B cell (primary cell): ENCODE measurements around the gene ATXN1. TPM values are rescaled to one million over a fixed set of nuclear protein-coding genes. Genes with fewer than 3 reads are reported as not detected.
A peak's percentile ranks its signal among the peaks of the same experiment; 100 is the strongest.

Source experiments
- ATAC-seq: fragments of 200-7000 bp; cut with Tn5 transposase; one replicate; pipeline ENCODE4 v1.10.0; 2021; ENCODE audit warnings: low read depth, mild to moderate bottlenecking, moderate number of reproducible peaks, moderate library complexity
- CTCF ChIA-PET: fragments of 350-600 bp; sonication (Branson Sonifier 250); formaldehyde crosslinking; loops from one replicate; lab custom pipeline; 2021; ENCODE audit warnings: antibody characterized with exemption, inconsistent platforms; lab: Charles Lee
- POLR2A ChIA-PET: fragments of 350-600 bp; sonication (Branson Sonifier 250); formaldehyde crosslinking; loops from one replicate; lab custom pipeline; 2021; ENCODE audit warnings: antibody characterized with exemption; lab: Charles Lee
- DNase-seq: peaks from one replicate; pipeline ENCODE4 v3.0.0; 2013
- H2AFZ ChIP-seq: 2 replicates; pipeline ENCODE4 v1.6.1; 2012; ENCODE audit warnings: mild to moderate bottlenecking, low read depth, low read length; ENCODE audit not compliant: insufficient read depth, poor library complexity, severe bottlenecking
- H3K27ac ChIP-seq, 2 donors: 1 replicate in 1 of 2; 2 replicates in 1 of 2; pipeline ENCODE4 v1.5.1; 2012 to 2013; ENCODE audit warnings: low read length in 2 of 2, mild to moderate bottlenecking in 2 of 2, moderate library complexity in 1 of 2
- H3K27me3 ChIP-seq, 4 experiments: fragments of 200-600 bp in 1 of 4; sonication (generic) in 1 of 4; replicated peaks in 1 of 4; 1 replicate in 2 of 4; 2 replicates in 2 of 4; pipeline versions ENCODE4 v1.6.1 to v1.7.0; 2013 to 2016; ENCODE audit warnings: low read length in 3 of 4, mild to moderate bottlenecking in 2 of 4, mixed read lengths in 1 of 4, moderate library complexity in 1 of 4; ENCODE audit not compliant: insufficient read depth in 4 of 4, control insufficient read depth in 3 of 4; ENCODE audit errors: control extremely low read depth in 1 of 4
- H3K36me3 ChIP-seq, 2 experiments: replicated peaks in 1 of 2; 1 replicate in 1 of 2; 2 replicates in 1 of 2; pipeline versions ENCODE4 v1.6.1 to v1.7.1; 2013; ENCODE audit warnings: low read length in 1 of 2; ENCODE audit not compliant: insufficient read depth in 2 of 2, control insufficient read depth in 1 of 2; ENCODE audit errors: control extremely low read depth in 1 of 2, extremely low read depth in 1 of 2
- H3K4me1 ChIP-seq, 2 donors: fragments of 200-600 bp in 1 of 2; sonication (generic) in 1 of 2; 1 replicate in 1 of 2; 2 replicates in 1 of 2; pipeline versions ENCODE4 v1.5.1 to v1.6.1; 2013 to 2017; ENCODE audit warnings: low read length in 2 of 2; ENCODE audit not compliant: control insufficient read depth in 2 of 2, insufficient read depth in 2 of 2
- H3K4me2 ChIP-seq: replicated peaks from 2 replicates; pipeline ENCODE3; 2012; ENCODE audit warnings: mild to moderate bottlenecking, low read depth, low read length; ENCODE audit not compliant: poor library complexity, severe bottlenecking
- H3K4me3 ChIP-seq, 5 experiments: fragments of 200-600 bp in 1 of 5; sonication (generic) in 1 of 5; 1 replicate in 3 of 5; 2 replicates in 2 of 5; pipeline versions ENCODE4 v1.5.1 to v1.7.0; 2011 to 2016; ENCODE audit warnings: low read length in 4 of 5, mild to moderate bottlenecking in 4 of 5, low read depth in 2 of 5, control low read depth in 1 of 5, moderate library complexity in 1 of 5; ENCODE audit not compliant: insufficient read depth in 1 of 5; ENCODE audit errors: control extremely low read depth in 1 of 5, extremely low read depth in 1 of 5
- H3K79me2 ChIP-seq: fragments of 200-600 bp; sonication (generic); one replicate; pipeline ENCODE4 v1.6.0; 2016; ENCODE audit warnings: low read length; ENCODE audit not compliant: control insufficient read depth, insufficient read depth
- H3K9ac ChIP-seq: fragments of 200-600 bp; sonication (generic); 2 replicates; pipeline ENCODE4 v1.6.1; 2017; ENCODE audit warnings: mild to moderate bottlenecking, low read length, moderate library complexity
- H3K9me3 ChIP-seq, 3 donors: one replicate each; pipeline versions ENCODE4 v1.6.1 to v1.7.1; 2013; ENCODE audit warnings: low read length in 2 of 3; ENCODE audit not compliant: control insufficient read depth in 2 of 3, insufficient read depth in 1 of 3; ENCODE audit errors: control extremely low read depth in 1 of 3
- H4K20me1 ChIP-seq: 2 replicates; pipeline ENCODE4 v1.6.0; 2012; ENCODE audit warnings: mild to moderate bottlenecking, low read length; ENCODE audit not compliant: insufficient read depth, control insufficient read depth, poor library complexity, severe bottlenecking
- H3K27ac Mint-ChIP-seq: one replicate; pipeline ENCODE4 v1.8.0; 2021; ENCODE audit warnings: mixed read lengths
- H3K27me3 Mint-ChIP-seq: one replicate; pipeline ENCODE4 v1.8.0; 2021; ENCODE audit warnings: mixed read lengths
- H3K4me1 Mint-ChIP-seq: one replicate; pipeline ENCODE4 v1.8.0; 2021; ENCODE audit warnings: mixed read lengths
- H3K4me3 Mint-ChIP-seq: one replicate; pipeline ENCODE4 v1.8.0; 2021; ENCODE audit warnings: mixed read lengths
- H3K9me3 Mint-ChIP-seq: one replicate; pipeline ENCODE4 v1.8.0; 2022; ENCODE audit warnings: mixed read lengths; ENCODE audit not compliant: insufficient read depth
- EZH2 ChIP-seq: IDR thresholded peaks from 2 replicates; pipeline ENCODE4 v1.6.1; 2012; ENCODE audit warnings: borderline replicate concordance, low read depth, mild to moderate bottlenecking, moderate library complexity, low read length; ENCODE audit not compliant: insufficient read depth, poor library complexity, severe bottlenecking
- whole genome bisulfite sequencing: methylation state at CpG from one replicate; pipeline ENCODE4 v1.1.5; 2013; ENCODE audit warnings: missing lambda C conversion rate; ENCODE audit not compliant: insufficient coverage; 5-methylcytosine and 5-hydroxymethylcytosine counted together
- intact Hi-C: fragments of 100-400 bp; cut with micrococcal nuclease; formaldehyde crosslinking; loops from one replicate; pipeline ENCODE4 v1.10.0; 2022
- polyA plus RNA-seq: library from polyadenylated mRNA; depleted of rRNA; stranded (reverse); fragments of >200 nt; gene quantifications from 2 replicates; pipeline ENCODE4 v1.2.3, GENCODE V29; 2012
- total RNA-seq, 2 donors: library from RNA; stranded (reverse); fragments of 120-200 nt in 1 of 2; gene quantifications; 1 replicate in 1 of 2; 2 replicates in 1 of 2; pipeline versions ENCODE4 v1.2.3 to v1.2.4, GENCODE V29; 2013 to 2022
- TF ChIP-seq, protein P1 (sequence below): fragments of 200-600 bp; IDR thresholded peaks from one replicate; pipeline ENCODE4 v1.8.0; 2022; ENCODE audit warnings: antibody characterized with exemption, mild to moderate bottlenecking

The ATXN1 gene
- total and polyA plus RNA-seq, 2 donors (not counting 1 experiment from before 2014, with no cell fraction given) = 5.7 to 63.8 TPM

DNA sequence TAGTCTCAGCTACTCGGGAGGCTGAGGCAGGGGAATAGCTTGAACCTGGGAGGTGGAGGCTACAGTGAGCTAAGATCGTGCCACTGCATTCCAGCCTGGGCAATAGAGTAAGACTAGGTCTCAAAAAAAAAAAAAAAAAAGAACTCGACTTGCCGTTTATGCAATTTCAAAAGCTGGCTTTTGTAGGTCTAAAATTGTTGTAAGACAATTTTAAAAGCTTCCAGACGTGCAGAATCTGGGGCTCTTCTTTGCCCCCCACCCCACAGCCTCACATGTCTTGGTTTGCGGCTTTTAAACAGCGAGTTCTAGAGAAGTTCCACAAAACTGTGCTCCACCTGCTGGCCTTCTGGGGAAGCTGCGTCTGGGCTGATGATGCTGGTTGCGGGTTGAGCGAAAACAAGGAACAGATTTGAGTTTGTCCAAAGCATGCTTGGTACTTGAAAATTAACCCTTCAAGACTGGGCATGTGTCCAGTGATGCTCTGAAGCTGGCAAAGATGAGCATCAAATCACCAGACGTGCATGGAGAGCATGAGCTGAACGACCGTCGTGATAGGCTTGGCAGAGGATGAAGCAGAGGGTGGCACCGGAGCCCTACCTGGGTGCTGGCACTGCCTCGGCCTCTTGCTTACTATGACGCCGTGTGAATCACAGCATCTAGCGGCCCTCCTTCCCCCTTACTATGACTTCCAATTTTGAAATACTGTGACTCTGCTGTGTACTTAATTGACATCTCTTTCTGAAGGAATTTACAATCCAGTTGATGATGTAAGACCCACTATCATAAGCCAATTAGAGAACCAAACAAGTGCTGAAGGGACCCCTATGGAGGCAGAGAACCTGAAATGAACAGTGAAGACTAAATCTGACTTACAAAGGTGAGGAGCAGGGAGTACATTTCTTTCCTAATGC, 351.5 kb downstream of the ATXN1 start:
- peak overlapping the region; percentile 21 for H3K4me2 ChIP-seq
- H3K4me1 ChIP-seq = peaks cover 10 to 50% of the 10 kb centered on the region in 2 donors
- Mint-ChIP-seq H3K9me3 (no peaks in the 10 kb centered on the region), H3K27ac (peak overlapping the region; percentile 66), H3K4me1 (peaks cover 60% of the 10 kb centered on the region), H3K4me3 (peak overlapping the region; percentile 53), H3K27me3 (no peaks in the 10 kb centered on the region)
- H4K20me1 ChIP-seq = no peaks in the 10 kb centered on the region
- no peaks in the 10 kb centered on the region for H3K27me3 ChIP-seq
- intact Hi-C loops = loop anchor here (1.0 to 5.0 kb wide), 3 partner anchors 35 to 353 kb away; partner anchors contain the start of gene ATXN1
- CTCF ChIA-PET = interaction anchor here (0.6 to 6.5 kb wide), 31 partner anchors 9 to 363 kb away, joined by 3 to 72 read pairs (median 4); partner anchors contain the start of gene ATXN1
- no peak overlapping the region for H3K9ac ChIP-seq
- ATAC-seq (peak; percentile 64), DNase-seq (peak; percentile 75)
- no peaks in the 10 kb centered on the region for H3K36me3 ChIP-seq
- no peaks in the 10 kb centered on the region for H3K9me3 ChIP-seq
- H3K4me3 ChIP-seq = no peak overlapping the region
- no peak overlapping the region for H3K27ac ChIP-seq
- no peak for TF ChIP-seq EZH2
- TF ChIP-seq, protein P1, sequence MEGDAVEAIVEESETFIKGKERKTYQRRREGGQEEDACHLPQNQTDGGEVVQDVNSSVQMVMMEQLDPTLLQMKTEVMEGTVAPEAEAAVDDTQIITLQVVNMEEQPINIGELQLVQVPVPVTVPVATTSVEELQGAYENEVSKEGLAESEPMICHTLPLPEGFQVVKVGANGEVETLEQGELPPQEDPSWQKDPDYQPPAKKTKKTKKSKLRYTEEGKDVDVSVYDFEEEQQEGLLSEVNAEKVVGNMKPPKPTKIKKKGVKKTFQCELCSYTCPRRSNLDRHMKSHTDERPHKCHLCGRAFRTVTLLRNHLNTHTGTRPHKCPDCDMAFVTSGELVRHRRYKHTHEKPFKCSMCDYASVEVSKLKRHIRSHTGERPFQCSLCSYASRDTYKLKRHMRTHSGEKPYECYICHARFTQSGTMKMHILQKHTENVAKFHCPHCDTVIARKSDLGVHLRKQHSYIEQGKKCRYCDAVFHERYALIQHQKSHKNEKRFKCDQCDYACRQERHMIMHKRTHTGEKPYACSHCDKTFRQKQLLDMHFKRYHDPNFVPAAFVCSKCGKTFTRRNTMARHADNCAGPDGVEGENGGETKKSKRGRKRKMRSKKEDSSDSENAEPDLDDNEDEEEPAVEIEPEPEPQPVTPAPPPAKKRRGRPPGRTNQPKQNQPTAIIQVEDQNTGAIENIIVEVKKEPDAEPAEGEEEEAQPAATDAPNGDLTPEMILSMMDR = peak; percentile 77
- POLR2A ChIA-PET = interaction anchor here (0.8 to 1.1 kb wide), 4 partner anchors 102 to 867 kb away, joined by 4 to 8 read pairs (median 7); no protein-coding TSS in a partner anchor
- 62% methylated on average over 13 of the region's 19 CpGs for WGBS
- no peaks in the 10 kb centered on the region for H3K79me2 ChIP-seq
- peak overlapping the region; percentile 0 for H2AFZ ChIP-seq
